HG02678 (cell line): ENCODE results near the gene ZNF580.

ENCODE experiments used
- ATAC-seq: cut with Tn5 transposase; IDR thresholded peaks from one replicate; pipeline ENCODE4 v1.9.1; 2021; ENCODE audit warnings: mild to moderate bottlenecking, moderate library complexity; ENCODE audit not compliant: unreplicated experiment

ZNF580 gene

DNA sequence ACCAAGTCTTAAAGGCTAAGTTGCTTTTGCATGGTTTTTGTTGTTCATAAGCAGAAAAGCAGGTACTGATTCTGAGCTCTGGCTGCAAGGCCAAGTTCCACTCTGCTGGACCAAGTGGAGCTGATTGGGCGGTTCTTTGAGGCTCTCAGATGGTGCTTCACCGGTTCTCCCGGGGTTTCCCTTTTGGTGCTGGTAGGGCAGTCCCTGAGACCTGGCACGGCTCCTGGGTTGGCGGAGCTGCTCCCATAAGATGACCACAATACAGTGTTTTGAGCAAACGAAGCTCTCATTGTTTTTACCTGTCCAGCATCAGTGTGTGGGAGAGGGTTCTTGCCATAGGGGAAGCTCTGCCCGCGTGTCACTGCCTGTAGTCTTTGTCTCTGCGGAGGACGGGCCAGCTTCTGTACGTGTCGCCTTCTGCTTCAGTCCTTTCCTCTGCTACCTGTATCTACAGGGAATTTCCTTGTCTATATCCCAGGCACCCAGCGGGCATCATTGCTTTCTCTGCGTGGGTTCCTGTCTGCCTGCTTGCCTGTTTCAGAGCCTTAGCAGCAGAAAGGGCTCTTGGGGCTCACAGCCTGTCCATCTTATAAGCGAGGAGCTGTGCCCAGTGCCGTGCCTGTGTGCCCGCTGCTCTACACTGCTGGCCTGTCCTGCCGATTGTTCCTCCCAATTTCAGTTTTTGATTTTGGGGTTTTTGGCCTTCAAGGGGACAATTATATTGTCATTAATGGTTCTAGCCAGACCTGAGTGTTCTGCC is 16.4 kb downstream of the ZNF580 start:
- no peak for ATAC-seq

GRCh38 chr19:55658846-55659459 is 18.2 kb downstream of the ZNF580 start:
- ATAC-seq, result no peak

DNA sequence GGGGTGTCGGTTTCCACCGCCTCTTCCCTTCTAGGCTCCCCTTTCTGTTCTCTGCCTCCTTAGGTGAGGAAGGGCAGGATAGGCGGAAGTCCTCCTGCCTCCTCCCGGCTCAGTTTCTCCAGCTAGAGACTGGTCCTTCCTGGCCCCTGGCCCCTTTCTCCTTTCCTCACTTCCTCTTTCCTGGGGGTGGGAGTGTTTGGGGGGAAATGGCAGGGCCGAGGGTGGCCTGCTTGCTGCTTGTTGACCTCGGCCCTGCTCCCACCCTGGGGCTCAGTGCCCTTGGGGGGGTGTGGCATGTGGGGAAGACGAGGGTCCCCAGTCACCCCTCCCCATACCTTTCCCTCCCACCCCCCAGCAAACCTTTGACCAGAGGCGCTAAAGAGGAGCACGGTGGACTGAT is 19.0 kb downstream of the ZNF580 start:
- no peak for ATAC-seq

DNA sequence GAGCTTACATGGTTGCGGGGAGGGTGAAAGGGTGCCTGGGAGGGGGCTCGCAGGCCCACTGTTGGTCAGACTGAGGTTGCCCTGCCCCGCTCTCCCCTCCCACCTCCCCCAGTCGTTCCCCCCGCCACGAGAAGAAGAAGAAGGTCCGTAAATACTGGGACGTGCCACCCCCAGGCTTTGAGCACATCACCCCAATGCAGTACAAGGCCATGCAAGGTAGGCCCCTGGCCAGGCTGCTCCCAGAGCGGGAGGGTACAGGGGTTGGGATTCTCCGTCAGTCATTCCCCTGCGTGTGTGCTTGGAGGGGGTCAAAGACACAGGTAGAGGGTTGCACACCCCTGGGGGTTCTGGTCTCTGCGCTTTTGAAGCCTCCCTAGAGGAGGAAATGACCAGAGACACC is 19.6 kb downstream of the ZNF580 start:
- ATAC-seq, result no peak

- no peak for ATAC-seq
Measured at GRCh38 chr19:55660991-55661390, 20.2 kb downstream of the ZNF580 start.

DNA sequence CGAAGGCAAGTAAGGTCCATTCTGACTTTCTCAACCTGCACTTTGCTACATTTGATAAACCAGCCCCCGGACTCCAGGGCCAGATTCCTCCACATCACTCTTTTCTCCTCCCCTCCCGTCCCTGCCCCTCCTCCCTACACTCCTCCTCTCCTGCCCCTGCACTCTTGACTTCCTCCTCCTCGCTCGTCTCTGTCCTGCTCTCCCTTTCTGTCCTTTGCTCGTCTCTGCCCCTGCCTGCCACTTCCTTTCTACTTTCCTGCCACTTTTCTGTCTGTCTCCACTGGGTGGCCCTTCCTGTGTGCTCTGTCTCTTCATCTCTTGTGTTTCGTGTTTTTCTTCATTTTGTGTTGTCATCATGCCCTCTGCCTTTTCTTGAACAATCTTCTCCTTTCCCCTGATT is 21.0 kb downstream of the ZNF580 start:
- ATAC-seq, result no peak

- no peak for ATAC-seq
Measured at GRCh38 chr19:55663846-55664536, 23.2 kb downstream of the ZNF580 start.

DNA sequence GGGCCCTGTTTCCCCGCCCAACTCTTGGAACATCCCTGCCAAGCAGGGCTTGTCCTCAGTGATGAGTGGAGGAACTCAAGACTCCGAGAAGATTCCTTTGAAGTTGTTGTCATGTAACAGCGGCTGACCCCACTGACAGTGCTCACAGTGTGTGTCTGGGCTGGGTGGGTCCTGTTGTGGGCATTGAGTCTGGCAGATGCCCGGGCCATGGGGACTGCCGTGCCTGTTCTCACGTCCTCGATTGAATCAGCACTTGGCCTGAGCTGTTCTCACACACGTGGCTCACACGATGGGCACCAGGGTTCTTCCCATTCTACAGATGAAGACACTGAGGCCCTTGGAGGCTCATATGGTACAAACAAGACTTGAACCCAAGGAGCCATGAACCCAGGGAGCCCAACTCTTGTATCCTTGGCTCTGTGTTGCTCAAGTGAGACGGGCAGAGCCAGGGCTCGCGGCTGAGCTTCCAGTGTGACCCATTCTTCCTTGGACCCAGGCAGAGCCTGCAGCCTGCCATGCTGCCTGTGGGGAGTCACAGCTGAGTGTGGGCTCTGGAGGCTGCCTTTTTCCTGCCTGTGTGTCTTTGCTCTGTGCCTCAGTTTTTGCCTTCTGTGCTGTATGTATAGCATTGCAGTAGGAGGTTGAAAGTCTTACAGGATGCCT is 25.7 kb downstream of the ZNF580 start:
- no peak for ATAC-seq

DNA sequence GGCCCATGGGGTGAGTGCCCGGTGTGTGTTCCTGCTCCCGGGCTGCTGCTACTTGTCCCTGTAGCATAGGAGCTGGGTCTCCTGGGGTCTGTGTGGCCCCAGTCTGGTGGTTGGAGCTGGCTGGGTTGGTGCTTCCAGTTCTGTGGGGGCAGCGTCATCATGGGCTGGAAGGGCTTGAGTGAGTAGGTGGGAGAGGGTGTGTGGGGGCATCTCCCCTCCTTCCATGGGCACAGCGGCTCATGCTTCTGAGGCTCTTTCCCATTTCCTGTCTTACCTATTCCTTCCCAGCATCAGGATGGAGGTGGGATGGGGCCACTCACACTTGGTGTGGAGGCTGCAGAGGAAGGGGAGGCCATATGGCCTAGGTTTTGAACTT is 26.2 kb downstream of the ZNF580 start:
- no peak for ATAC-seq

- no peak for ATAC-seq
Measured at GRCh38 chr19:55667511-55667910, 26.7 kb downstream of the ZNF580 start.

- no peak for ATAC-seq
Measured at GRCh38 chr19:55667958-55668357, 27.2 kb downstream of the ZNF580 start.

GRCh38 chr19:55668603-55669348 is 28.0 kb downstream of the ZNF580 start:
- ATAC-seq, result no peak

- ATAC-seq, result no peak
Measured at GRCh38 chr19:55669418-55670279, 28.8 kb downstream of the ZNF580 start.

GRCh38 chr19:55670280-55671053 is 29.7 kb downstream of the ZNF580 start:
- ATAC-seq, result no peak

GRCh38 chr19:55671054-55671378 is 30.2 kb downstream of the ZNF580 start:
- no peak for ATAC-seq

DNA sequence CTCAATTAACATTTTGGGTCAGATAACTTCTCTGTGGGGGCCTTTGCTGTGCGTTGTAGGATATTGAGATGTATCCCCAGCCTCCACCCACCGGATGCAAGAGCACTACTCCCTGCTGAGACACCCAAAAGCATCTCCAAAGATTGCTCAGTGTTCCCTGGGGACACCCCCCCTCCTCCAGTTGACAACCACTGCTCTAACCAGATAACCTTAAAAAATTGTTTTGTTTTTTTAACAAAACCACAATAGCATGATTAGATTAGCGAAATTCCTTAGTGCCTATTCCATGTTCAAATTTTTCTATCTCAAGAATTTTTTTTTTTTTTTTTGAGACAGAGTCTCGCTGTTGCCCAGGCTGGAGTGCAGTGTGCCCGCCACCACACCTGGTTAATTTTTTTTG is 31.6 kb downstream of the ZNF580 start:
- no peak for ATAC-seq

DNA sequence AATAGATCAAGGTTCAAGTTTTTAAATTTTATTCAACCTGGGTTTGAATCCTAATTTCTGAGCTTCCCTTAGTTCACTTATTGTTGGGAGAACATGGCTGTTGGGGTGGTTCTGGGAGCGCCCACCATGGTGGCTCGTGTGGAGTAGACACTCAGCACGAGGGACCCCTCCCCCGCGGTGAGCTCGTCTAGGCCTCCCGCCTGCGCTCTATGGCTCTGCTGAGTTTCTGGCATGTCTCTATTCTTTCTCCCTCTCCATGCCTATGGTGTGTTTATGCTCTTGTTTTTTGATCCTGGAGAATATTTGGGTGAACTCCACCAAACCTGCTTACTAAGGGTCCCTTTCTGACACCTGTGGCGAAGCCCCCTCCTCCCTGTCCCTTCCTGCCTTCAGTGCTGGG is 32.7 kb downstream of the ZNF580 start:
- ATAC-seq, result no peak

DNA sequence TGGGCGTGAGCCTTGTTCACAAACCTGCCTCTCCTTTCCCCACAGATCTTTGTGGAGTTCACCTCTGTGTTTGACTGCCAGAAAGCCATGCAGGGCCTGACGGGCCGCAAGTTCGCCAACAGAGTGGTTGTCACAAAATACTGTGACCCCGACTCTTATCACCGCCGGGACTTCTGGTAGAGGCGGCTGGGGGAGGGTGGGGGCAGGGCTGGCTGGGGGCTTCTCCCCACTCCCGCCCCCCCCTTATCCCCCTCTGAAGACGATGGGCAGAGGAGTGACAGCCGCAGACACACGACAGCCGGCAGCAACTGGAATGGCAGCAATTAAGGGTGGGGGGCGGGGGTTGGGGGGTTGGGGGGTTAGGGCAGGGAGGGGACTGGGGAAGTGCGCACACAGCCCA is 33.1 kb downstream of the ZNF580 start:
- no peak for ATAC-seq

DNA sequence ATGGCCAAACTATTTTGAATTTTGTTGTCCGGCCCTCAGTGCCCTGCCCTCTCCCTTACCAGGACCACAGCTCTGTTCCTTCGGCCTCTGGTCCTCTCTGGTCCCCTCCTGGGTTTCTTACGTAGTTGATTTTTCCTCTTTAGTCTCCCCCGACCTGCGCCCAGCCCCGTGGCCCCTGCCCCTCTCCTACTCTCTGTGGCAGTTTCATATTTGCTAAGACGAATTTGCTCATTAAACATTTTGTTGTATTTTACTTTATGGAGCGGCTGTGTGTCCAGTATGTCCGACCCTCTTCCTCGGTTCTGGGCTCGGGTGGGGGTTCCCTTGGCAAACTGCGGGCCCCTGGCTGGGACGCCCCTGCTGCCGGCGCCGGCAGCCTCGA is 33.6 kb downstream of the ZNF580 start:
- no peak for ATAC-seq
